HG02943 (cell line): ENCODE results near the gene GAPDHS.

Source experiments
- ATAC-seq: cut with Tn5 transposase; IDR thresholded peaks from one replicate; pipeline ENCODE4 v1.9.1; 2021; ENCODE audit warnings: mild to moderate bottlenecking, low read depth, moderate library complexity; ENCODE audit not compliant: unreplicated experiment

Gene GAPDHS

GRCh38 chr19:35533822-35534392 lies 651 bp downstream of the GAPDHS start:
- no peak for ATAC-seq

GRCh38 chr19:35534803-35535480 lies 1.7 kb downstream of the GAPDHS start:
- ATAC-seq, result no peak

GRCh38 chr19:35539314-35539713 lies 6.1 kb downstream of the GAPDHS start:
- no peak for ATAC-seq

- ATAC-seq, result no peak
Observed at GRCh38 chr19:35539850-35540249, 6.6 kb downstream of the GAPDHS start.

GRCh38 chr19:35540356-35540927 lies 7.2 kb downstream of the GAPDHS start:
- ATAC-seq, result no peak

- no peak for ATAC-seq
Observed at GRCh38 chr19:35542209-35542608, 9.0 kb downstream of the GAPDHS start.

GRCh38 chr19:35543280-35544109 lies 10.2 kb downstream of the GAPDHS start:
- no peak for ATAC-seq

- no peak for ATAC-seq
Observed at GRCh38 chr19:35544110-35544802, 11.0 kb downstream of the GAPDHS start.

GRCh38 chr19:35545001-35545854 lies 12.0 kb downstream of the GAPDHS start, which contains the start of gene TMEM147:
TMEM147 (plus strand) TSS chr19:35545626; CDS start chr19:35545740, 114 bp downstream.
- peak; percentile 61 for ATAC-seq

GRCh38 chr19:35545855-35546381 lies 12.7 kb downstream of the GAPDHS start:
- ATAC-seq, result peak; percentile 54

- ATAC-seq, result no peak
Observed at GRCh38 chr19:35546532-35546931, 13.3 kb downstream of the GAPDHS start.

- ATAC-seq, result no peak
Observed at GRCh38 chr19:35549174-35549788, 16.0 kb downstream of the GAPDHS start.

- ATAC-seq, result no peak
Observed at GRCh38 chr19:35549879-35550523, 16.7 kb downstream of the GAPDHS start.

GRCh38 chr19:35551091-35551810 lies 18.0 kb downstream of the GAPDHS start:
- ATAC-seq, result no peak

GRCh38 chr19:35552534-35553384 lies 19.5 kb downstream of the GAPDHS start:
- no peak for ATAC-seq

- no peak for ATAC-seq
Observed at GRCh38 chr19:35553385-35554000, 20.2 kb downstream of the GAPDHS start.
